Tibial artery (tissue), 4 donors: Measurements from ENCODE around the gene MAP7.

Experiments
- DNase-seq, 2 donors: peaks; one replicate each; pipeline ENCODE4 v3.0.0-alpha.2; 2019
- H3K27ac ChIP-seq, 2 donors: fragments of 200-600 bp; sonication (generic) in 1 of 2; 1 replicate in 1 of 2; 2 replicates in 1 of 2; pipeline ENCODE4 v1.5.1; 2018 to 2019; ENCODE audit warnings: mild to moderate bottlenecking in 1 of 2
- H3K27me3 ChIP-seq, 2 donors: fragments of 200-600 bp; sonication (generic) in 1 of 2; one replicate each; pipeline versions ENCODE4 v1.5.1 to v1.6.0; 2016 to 2019
- H3K36me3 ChIP-seq, 3 donors: fragments of 200-600 bp; sonication (generic) in 2 of 3; one replicate each; pipeline ENCODE4 v1.5.1; 2016 to 2019; ENCODE audit warnings: mild to moderate bottlenecking in 2 of 3
- H3K4me1 ChIP-seq, 4 donors: fragments of 200-600 bp; sonication (generic) in 2 of 4; 1 replicate in 3 of 4; 2 replicates in 1 of 4; pipeline ENCODE4 v1.5.1; 2016 to 2019
- H3K4me3 ChIP-seq, 2 donors: fragments of 200-600 bp; sonication (generic) in 1 of 2; 1 replicate in 1 of 2; 2 replicates in 1 of 2; pipeline ENCODE4 v1.5.1; 2018 to 2019; ENCODE audit warnings: mild to moderate bottlenecking in 2 of 2
- H3K9me3 ChIP-seq, 3 donors: fragments of 200-600 bp; sonication (generic) in 1 of 3; one replicate each; pipeline ENCODE4 v1.5.1; 2016 to 2019
- CTCF ChIP-seq, 2 experiments: fragments of 200-600 bp in 1 of 2; fragments of 450-650 bp in 1 of 2; IDR thresholded peaks; one replicate each; pipeline ENCODE4 v1.5.1; 2017 to 2019; ENCODE audit warnings: antibody characterized with exemption in 2 of 2, mild to moderate bottlenecking in 1 of 2, moderate library complexity in 1 of 2
- intact Hi-C: fragments of 100-400 bp; cut with DNase I; formaldehyde crosslinking; loops from one replicate; pipeline ENCODE4 v1.15.0; 2023; ENCODE audit warnings: low total_unique reads

The MAP7 gene

DNA sequence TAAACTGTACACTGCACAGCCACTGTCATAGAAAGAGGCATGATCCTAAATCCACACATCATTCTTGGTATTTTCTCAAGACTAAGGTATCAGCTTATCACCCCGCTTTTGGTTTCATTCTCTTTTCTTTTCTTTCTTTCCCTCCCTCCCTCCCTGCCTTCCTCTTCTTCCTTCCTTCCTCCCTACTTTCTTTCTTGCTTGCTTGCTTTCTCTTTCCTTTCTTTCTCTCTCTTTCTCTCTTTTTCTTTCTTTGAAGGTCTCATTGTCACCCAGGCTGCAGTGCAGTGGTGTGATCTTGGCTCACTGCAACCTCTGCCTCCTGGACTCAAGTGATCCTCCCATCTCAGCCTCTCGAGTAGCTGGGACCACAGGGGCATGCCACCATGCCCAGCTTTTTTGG is 81.1 kb downstream of the MAP7 start:
- TF ChIP-seq CTCF (IDR thresholded peaks at IDR 0.05), result no peak
- intact Hi-C loops, result no loop called here
- no peak overlapping the region for H3K27ac ChIP-seq
- H3K4me1 ChIP-seq, result no peaks in the 10 kb centered on the region
- no peaks in the 10 kb centered on the region for H3K9me3 ChIP-seq
- DNase-seq, result no peak
- H3K27me3 ChIP-seq, result no peaks in the 10 kb centered on the region
- no peak overlapping the region for H3K4me3 ChIP-seq
- H3K36me3 ChIP-seq, result no peaks in the 10 kb centered on the region

- Histone ChIP-seq H3K27ac (no peak overlapping the region), H3K4me1 (no peaks in the 10 kb centered on the region), H3K9me3 (no peaks in the 10 kb centered on the region), H3K4me3 (no peak overlapping the region), H3K36me3 (no peaks in the 10 kb centered on the region), H3K27me3 (no peaks in the 10 kb centered on the region)
- no peak for DNase-seq
- intact Hi-C loops, result no loop called here
- no peak for TF ChIP-seq CTCF (IDR thresholded peaks at IDR 0.05)
These were observed 81.5 kb downstream of the MAP7 start for GRCh38 chr6:136468711-136469110.

- no peak for DNase-seq
- TF ChIP-seq CTCF (IDR thresholded peaks at IDR 0.05), result no peak
- Histone ChIP-seq H3K36me3 (no peaks in the 10 kb centered on the region), H3K27me3 (no peaks in the 10 kb centered on the region), H3K27ac (no peak overlapping the region), H3K9me3 (no peaks in the 10 kb centered on the region), H3K4me3 (no peak overlapping the region), H3K4me1 (no peaks in the 10 kb centered on the region)
- intact Hi-C loops, result no loop called here
These were observed 83.0 kb downstream of the MAP7 start for GRCh38 chr6:136467186-136467585.

DNA sequence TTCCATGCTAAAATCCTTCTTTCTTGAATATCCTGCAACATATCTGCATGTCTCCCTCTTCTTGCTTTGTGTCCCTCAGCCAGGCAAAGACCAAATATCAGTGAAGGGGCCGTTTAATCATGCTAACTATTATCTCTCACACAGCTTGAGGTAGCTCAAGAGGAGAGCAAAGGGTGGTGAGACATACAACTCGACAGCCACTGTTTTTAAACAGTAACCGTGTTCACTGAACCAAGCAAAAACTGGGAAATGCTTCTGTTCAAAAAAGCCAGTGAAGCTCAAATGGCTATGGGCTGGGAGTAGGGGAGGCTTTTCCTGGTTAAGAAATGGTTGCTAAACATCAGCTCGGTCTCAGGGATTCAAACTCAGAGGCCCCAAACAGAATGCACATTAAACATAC is 83.4 kb downstream of the MAP7 start:
- no peaks in the 10 kb centered on the region for H3K36me3 ChIP-seq
- no peaks in the 10 kb centered on the region for H3K4me1 ChIP-seq
- no peaks in the 10 kb centered on the region for H3K27me3 ChIP-seq
- DNase-seq, result no peak
- no peak for TF ChIP-seq CTCF (IDR thresholded peaks at IDR 0.05)
- intact Hi-C loops, result no loop called here
- H3K9me3 ChIP-seq, result no peaks in the 10 kb centered on the region
- no peak overlapping the region for H3K4me3 ChIP-seq
- H3K27ac ChIP-seq, result no peak overlapping the region

- H3K27ac ChIP-seq, result no peak overlapping the region
- no peaks in the 10 kb centered on the region for H3K27me3 ChIP-seq
- no peaks in the 10 kb centered on the region for H3K4me1 ChIP-seq
- H3K9me3 ChIP-seq, result no peaks in the 10 kb centered on the region
- H3K4me3 ChIP-seq, result no peak overlapping the region
- TF ChIP-seq CTCF (IDR thresholded peaks at IDR 0.05), result no peak
- intact Hi-C loops, result no loop called here
- H3K36me3 ChIP-seq, result no peaks in the 10 kb centered on the region
- DNase-seq, result no peak
These were observed 84.4 kb downstream of the MAP7 start for GRCh38 chr6:136465766-136466303.

DNA sequence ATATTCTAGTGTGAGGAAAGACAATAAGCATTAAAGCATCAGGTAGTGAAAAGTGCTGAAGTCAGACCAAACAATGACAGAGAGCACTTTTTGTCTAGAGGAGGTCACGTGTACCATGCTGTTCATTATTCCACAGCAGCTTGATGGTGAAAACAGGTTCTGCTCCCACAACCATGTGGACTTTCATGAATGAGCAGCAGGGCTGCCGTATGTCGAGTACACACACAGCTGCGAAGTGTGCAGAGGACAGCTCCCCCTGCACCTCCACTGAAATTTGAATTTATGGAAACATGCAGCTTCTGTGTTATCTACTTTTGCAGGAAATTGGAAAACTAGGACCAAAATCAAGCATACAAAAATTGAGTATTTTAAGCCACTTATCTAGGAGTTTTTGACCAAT is 85.3 kb downstream of the MAP7 start:
- H3K36me3 ChIP-seq, result no peaks in the 10 kb centered on the region
- H3K4me1 ChIP-seq, result no peaks in the 10 kb centered on the region
- no peaks in the 10 kb centered on the region for H3K9me3 ChIP-seq
- no peak for TF ChIP-seq CTCF (IDR thresholded peaks at IDR 0.05)
- no peaks in the 10 kb centered on the region for H3K27me3 ChIP-seq
- no peak overlapping the region for H3K27ac ChIP-seq
- no peak for DNase-seq
- intact Hi-C loops, result no loop called here
- no peak overlapping the region for H3K4me3 ChIP-seq
